Airway epithelial cell (primary cell): ENCODE measurements around the gene UNC13A. TPM values are rescaled to one million over a fixed set of nuclear protein-coding genes. Genes with fewer than 3 reads are reported as not detected.

Experiments
- total RNA-seq: library from RNA; depleted of rRNA; stranded (reverse); fragments of >200 nt; gene quantifications from 2 replicates; pipeline ENCODE4 v1.2.3, GENCODE V29; 2015

Gene UNC13A
- total RNA-seq, result 0.14 and 0.19 TPM in 2 replicates

DNA sequence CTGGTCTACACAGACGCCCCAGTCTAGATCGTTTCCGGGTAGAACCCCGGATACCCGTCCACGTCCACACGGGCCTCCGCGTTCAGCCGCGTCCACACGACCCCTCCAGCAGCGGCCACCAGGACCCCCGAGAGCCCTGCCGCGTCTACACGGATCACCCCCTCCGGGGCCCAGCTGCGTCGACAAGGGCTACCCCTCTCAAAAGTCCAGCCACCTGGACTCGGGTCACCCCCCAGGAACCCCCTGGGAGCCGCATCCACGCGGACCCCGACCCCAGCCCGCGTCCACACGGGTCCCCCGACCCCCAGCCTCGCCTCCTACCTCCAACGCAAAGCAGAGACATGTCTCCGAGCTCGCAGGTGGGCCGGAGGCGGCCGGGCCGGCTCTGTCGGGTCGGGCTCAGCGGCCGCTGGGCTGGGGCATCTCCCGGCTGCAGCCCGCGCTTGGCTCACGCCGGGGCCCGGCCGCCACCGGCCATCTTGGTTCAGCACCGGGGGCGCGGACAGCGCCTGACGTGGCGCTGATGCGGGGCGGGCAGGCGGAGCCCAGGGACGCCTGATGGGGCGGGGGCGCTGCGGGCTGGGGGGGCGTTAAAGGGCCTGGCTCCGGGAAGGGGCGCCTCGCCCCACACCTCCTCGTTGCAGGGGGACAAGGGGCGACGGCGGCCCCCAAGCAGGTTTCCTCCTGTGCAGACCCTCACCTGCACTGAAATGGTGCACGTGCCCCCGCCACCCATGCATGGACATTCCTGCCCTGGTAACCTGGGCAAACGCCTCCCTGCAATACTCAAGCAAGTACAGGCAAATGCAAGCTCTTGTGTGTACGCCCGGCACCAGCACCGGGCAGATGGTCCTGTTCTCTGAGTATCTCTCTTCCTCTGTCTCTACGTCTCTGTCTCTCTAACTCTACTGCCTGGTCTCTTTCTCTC is at the start of gene UNC13A:
UNC13A (minus strand) TSS at position 498 of the 928 bp plus-strand sequence; CDS start at position 343, 155 bp downstream.

DNA sequence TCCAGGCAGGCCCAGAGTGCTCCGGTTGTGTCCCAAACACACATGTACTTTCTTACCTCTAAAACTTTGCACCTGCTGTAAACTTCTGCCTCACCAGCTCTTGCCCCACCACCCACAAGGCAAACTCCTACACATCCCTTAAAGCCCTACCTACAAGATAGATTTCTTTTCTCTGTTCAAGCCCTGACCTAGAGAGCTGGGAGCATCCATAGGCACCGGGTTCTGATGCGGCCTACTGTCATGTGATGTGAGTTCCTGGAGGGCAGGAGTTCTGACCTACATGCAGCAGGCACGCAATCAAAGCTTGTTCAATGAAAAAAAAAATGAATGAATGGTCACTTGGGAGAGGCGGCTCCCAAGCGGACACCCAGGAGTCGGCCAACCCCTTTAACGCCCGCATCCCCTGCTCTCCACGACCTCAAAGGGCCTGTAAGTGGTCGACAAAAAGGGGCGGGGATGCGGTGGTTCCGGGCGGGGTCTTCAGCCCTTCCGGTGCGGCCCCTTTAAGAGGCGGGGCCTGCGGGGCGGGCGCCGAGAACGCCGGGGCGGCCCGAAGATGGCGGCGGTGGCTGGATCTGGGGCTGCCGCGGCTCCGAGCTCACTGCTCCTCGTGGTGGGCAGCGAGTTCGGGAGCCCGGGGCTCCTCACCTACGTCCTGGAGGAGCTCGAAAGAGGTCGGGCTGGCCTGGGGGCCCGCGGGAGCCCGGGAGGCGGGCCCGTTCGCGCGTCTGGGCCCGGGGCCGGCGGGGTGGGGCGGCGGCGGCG is 31.0 kb upstream of the UNC13A start, which contains the start of gene MAP1S:
MAP1S (plus strand) TSS at position 534 of the 765 bp plus-strand sequence; CDS start at position 557, 23 bp downstream.

GRCh38 chr19:17555480-17555928 is 132.7 kb downstream of the UNC13A start, which contains the start of gene COLGALT1:
Gene COLGALT1 (plus strand): TSS chr19:17555649. CDS start chr19:17555714, 65 bp downstream.

Other genes starting within 250 kb of the UNC13A start
- gene TMEM221, start 239.7 kb downstream of the UNC13A start, total RNA-seq, result 0.42 TPM in 1 of 2 replicates, not detected in the other
- gene NXNL1, start 227.4 kb downstream of the UNC13A start, total RNA-seq, result not detected in 2 replicates
- gene SLC27A1, start 217.8 kb downstream of the UNC13A start, total RNA-seq, result 10.2 and 11.1 TPM in 2 replicates
- 94.9 and 105 TPM in 2 replicates for gene PGLS, start 176.7 kb downstream of the UNC13A start, total RNA-seq
- gene COLGALT1, start 132.7 kb downstream of the UNC13A start, total RNA-seq, result 81.9 and 97.9 TPM in 2 replicates
- 16.6 and 20.6 TPM in 2 replicates for gene MAP1S, start 31.1 kb upstream of the UNC13A start, total RNA-seq
- 4.1 and 6.6 TPM in 2 replicates for gene FCHO1, start 63.1 kb upstream of the UNC13A start, total RNA-seq
- gene B3GNT3, start 106.8 kb upstream of the UNC13A start, total RNA-seq, result 11.3 and 15.7 TPM in 2 replicates
- not detected in 2 replicates for gene INSL3, start 133.2 kb upstream of the UNC13A start, total RNA-seq
- gene JAK3, start 159.6 kb upstream of the UNC13A start, total RNA-seq, result 0.70 and 0.85 TPM in 2 replicates
- gene RPL18A, start 171.6 kb upstream of the UNC13A start, total RNA-seq, result 2,105 and 2,354 TPM in 2 replicates
- gene SLC5A5, start 183.6 kb upstream of the UNC13A start, total RNA-seq, result 0.37 TPM in 1 of 2 replicates, not detected in the other
- gene CCDC124, start 244.7 kb upstream of the UNC13A start, total RNA-seq, result 86.3 and 94.5 TPM in 2 replicates